Sigmoid colon (tissue), 4 donors: ENCODE data around the gene NXPH4.

Source experiments
- POLR2A ChIP-seq, 2 donors: fragments of 450-650 bp; IDR thresholded peaks; one replicate each; pipeline ENCODE4 v1.6.1; 2016; ENCODE audit warnings: antibody characterized with exemption in 2 of 2, mild to moderate bottlenecking in 2 of 2, moderate library complexity in 2 of 2
- POLR2AphosphoS5 ChIP-seq, 4 donors: sonication (generic); formaldehyde crosslinking; IDR thresholded peaks; one replicate each; pipeline ENCODE4 v1.6.1; 2017; ENCODE audit warnings: antibody characterized with exemption in 4 of 4
- TF ChIP-seq, protein P1 (sequence below), 4 experiments: fragments of 450-650 bp in 3 of 4; fragments of 200-600 bp in 1 of 4; IDR thresholded peaks; one replicate each; pipeline ENCODE4 v1.5.1; 2016 to 2019; ENCODE audit warnings: antibody characterized with exemption in 4 of 4, mild to moderate bottlenecking in 3 of 4, moderate library complexity in 2 of 4

DNA sequence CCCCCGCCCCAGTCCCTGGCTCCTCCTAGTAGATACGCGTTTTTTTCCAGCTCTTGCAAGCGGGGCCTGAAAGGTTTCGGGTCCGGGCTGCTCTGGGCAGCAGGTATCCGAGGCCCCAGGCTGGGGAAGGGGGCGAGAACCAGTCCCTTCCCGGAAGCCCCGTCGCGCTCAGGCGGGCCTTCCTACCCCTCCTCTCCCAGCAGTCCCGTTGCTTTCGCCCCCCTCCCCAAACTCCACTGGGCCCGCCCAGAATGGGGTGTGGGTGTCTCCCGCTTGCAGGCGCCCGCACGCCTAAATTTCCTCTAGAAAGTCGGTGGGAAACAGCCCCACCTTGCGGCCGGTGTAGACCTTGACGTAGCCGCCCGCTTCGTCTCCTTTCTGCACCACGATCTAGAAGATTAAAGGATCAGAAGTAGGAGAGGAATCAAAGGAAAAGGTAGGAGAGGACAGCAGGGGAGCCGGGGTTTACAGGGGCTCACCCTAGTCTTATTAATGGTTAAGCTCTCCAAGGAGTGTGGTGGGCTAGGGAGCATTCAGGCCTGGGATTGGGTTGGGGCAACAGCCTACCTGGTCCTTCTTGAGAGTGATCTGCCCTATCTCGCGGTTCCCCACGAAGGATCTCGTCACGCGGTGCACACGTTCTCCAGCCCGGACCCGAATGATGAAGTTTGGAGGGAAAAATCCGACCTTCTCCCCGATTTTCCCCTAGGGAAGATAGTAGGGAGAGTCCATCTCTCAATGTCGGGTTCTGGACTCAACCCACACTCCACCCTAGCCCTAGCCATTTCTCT, 27.1 kb downstream of the NXPH4 start:
- TF ChIP-seq, protein P1, sequence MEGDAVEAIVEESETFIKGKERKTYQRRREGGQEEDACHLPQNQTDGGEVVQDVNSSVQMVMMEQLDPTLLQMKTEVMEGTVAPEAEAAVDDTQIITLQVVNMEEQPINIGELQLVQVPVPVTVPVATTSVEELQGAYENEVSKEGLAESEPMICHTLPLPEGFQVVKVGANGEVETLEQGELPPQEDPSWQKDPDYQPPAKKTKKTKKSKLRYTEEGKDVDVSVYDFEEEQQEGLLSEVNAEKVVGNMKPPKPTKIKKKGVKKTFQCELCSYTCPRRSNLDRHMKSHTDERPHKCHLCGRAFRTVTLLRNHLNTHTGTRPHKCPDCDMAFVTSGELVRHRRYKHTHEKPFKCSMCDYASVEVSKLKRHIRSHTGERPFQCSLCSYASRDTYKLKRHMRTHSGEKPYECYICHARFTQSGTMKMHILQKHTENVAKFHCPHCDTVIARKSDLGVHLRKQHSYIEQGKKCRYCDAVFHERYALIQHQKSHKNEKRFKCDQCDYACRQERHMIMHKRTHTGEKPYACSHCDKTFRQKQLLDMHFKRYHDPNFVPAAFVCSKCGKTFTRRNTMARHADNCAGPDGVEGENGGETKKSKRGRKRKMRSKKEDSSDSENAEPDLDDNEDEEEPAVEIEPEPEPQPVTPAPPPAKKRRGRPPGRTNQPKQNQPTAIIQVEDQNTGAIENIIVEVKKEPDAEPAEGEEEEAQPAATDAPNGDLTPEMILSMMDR (IDR thresholded peaks at IDR 0.05), result peak; percentile 46 to 65 (median 57)
- TF ChIP-seq POLR2A (IDR thresholded peaks at IDR 0.05), result no peak
- TF ChIP-seq POLR2AphosphoS5 (IDR thresholded peaks at IDR 0.05), result no peak
